ENCODE measurements around the gene DIP2C. TPM values are rescaled to one million over a fixed set of nuclear protein-coding genes. Genes with fewer than 3 reads are reported as not detected.
"Not testable (repeated sequence)": the region's sequence is repeated elsewhere in the genome, so short reads cannot be mapped to it uniquely, and the experiment has no call there.

Gene DIP2C
- total RNA-seq, 8 experiments from 2014 or later = 1.9 to 26.3 (median 19.8) TPM

DNA sequence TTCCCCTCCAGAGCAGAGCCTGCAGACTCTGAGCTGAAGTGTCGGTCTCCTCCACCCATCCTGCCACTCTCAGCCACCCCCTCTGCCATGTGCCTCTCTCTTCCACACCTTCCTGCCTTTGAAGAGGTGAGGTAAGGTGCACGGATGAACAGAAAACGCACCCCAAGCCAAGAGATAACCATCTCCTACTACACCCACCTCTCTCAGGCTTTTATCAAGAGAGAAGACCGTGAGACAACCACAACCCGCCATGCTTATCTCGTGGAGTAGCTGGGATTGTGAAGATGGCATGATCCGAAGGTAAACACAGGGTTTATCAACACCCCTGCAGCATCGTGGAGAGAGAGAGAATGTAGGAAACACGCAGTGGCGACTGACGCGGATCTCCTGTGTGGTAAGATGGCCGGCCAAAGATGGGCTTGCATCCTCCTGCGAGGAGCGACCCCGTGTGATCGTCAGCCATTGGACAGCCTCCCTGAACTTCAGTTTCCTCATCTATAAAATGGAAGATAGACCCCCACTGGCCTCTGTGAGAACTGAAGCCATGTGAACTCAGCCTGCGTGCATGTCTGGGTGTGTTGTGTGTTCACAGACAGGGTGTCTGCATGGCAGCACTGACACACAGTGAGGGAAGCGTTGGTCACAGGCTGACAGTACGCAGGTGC is 219.0 kb downstream of the DIP2C start:
- in situ Hi-C loops (cut with MboI; ENCODE audit: low pct_unique_long_range_greater_than_20kb in 2 of 9, low sequenced_read_pairs in 9 of 9, unreplicated experiment in 9 of 9) = no loop called here
- Histone ChIP-seq H3K4me3 (no peak overlapping the region), H3K4me1 (replicated peaks in 1 of 2) (no peaks in the 10 kb centered on the region), H3K27ac (no peak overlapping the region)
- no peak for ATAC-seq (replicated peaks in 6 of 8)
- 40 to 100% (median 96%) methylated on average over 1 to 12 of the region's 20 CpGs; no CpG with 5 or more reads in 2 of the 10 experiments for WGBS, 10 experiments

DNA sequence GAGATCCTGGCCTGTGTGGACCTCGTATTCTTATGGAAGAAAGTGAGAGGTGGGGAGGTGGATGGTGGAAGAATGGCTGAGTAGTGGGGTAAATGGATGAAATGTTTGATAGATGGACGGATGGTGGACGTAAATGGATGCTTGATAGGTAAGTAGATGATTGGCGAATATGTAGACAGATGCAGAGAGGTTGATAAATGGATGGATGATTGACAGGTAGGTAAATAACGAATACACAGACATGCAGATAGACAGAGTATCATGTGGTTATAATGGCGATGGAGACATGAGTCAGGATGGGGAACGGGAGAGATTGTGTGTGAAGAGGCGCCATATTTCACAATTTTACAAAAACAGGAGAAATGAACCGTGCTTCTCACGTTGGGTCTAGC is 219.5 kb downstream of the DIP2C start:
- Histone ChIP-seq H3K4me3 (no peak overlapping the region), H3K27ac (no peak overlapping the region), H3K4me1 (replicated peaks in 1 of 2) (no peaks in the 10 kb centered on the region)
- 92 to 100% (median 95%) methylated on average over 2 to 9 of the region's 10 CpGs; no CpG with 5 or more reads in 1 of the 10 experiments for WGBS, 10 experiments
- no peak for ATAC-seq (replicated peaks in 6 of 8)
- in situ Hi-C loops (cut with MboI; ENCODE audit: low pct_unique_long_range_greater_than_20kb in 2 of 9, low sequenced_read_pairs in 9 of 9, unreplicated experiment in 9 of 9) = no loop called here

DNA sequence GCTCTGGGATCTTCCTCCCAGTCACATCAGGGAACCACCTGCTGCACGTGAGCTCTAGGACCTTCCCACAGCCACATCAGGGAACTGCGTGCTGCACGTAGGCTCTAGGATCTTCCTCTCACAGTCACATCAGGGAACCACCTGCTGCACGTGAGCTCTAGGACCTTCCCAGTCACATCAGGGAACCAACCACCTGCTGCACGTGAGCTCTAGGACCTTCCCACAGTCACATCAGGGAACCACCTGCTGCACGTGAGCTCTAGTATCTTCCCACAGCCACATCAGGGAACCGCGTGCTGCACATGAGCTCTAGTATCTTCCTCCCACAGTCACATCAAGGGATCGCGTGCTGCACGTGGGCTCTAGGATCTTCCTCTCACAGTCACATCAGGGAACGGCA is 229.7 kb downstream of the DIP2C start:
- in situ Hi-C loops (cut with MboI; ENCODE audit: low pct_unique_long_range_greater_than_20kb in 2 of 9, low sequenced_read_pairs in 9 of 9, unreplicated experiment in 9 of 9) = no loop called here
- peaks cover 0 to 2% of the 10 kb centered on the region in 2 donors for H3K4me1 ChIP-seq (replicated peaks in 1 of 2)
- H3K4me3 ChIP-seq = no peak overlapping the region
- no peak overlapping the region for H3K27ac ChIP-seq
- 91 to 100% (median 95%) methylated on average over 1 to 6 of the region's 12 CpGs; no CpG with 5 or more reads in 5 of the 10 experiments for WGBS, 10 experiments
- no peak for ATAC-seq (replicated peaks in 6 of 8)

DNA sequence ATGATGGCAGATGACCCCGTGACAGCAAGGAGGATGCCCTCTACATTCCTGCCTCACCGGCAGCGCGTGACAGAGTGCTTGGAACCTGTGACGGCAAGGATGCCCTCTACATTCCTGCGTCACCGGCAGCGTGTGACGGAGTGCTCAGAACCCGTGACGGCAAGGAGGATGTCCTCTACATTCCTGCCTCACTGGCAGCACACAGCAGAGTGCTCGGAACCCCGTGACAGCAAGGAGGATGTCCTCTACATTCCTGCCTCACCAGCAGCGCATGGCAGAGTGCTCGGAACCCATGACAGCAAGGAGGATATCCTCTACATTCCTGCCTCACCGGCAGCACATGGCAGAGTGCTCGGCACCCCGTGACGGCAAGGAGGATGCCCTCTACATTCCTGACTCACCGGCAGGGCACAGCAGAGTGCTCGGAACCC is 231.0 kb downstream of the DIP2C start:
- Histone ChIP-seq H3K4me1 (replicated peaks in 1 of 2) (peaks cover 0 to 10% of the 10 kb centered on the region in 2 donors), H3K27ac (no peak overlapping the region), H3K4me3 (no peak overlapping the region)
- WGBS, 10 experiments = 86 to 100% (median 90%) methylated on average over 1 to 14 of the region's 21 CpGs; no CpG with 5 or more reads in 5 of the 10 experiments
- in situ Hi-C loops (cut with MboI; ENCODE audit: low pct_unique_long_range_greater_than_20kb in 2 of 9, low sequenced_read_pairs in 9 of 9, unreplicated experiment in 9 of 9) = no loop called here
- ATAC-seq (replicated peaks in 6 of 8) = no peak

DNA sequence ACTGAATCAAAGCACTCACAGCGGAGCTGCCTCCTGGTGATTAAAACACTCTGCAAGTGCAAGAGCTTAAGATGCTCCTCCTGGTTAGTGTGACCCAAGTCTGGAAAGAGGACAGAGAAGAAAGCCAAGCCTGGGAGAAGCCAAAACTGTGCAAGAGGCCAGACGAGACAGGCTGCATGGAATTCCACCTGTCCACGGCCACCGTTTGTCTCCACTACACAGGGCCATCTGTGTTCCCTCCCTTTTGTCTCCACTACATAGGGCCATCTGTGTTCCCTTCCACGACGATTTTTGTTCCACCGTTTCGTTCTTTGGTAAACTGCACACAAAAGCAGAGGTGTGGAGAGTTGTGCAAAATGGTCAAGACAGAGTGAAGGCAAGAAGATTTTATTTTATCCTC is 233.0 kb downstream of the DIP2C start:
- Histone ChIP-seq H3K4me3 (no peak overlapping the region), H3K27ac (no peak overlapping the region), H3K4me1 (replicated peaks in 1 of 2) (peaks cover 0 to 22% of the 10 kb centered on the region in 2 donors)
- 59 to 100% (median 70%) methylated on average over 1 to 8 of the region's 8 CpGs; no CpG with 5 or more reads in 3 of the 10 experiments for WGBS, 10 experiments
- in situ Hi-C loops (cut with MboI; ENCODE audit: low pct_unique_long_range_greater_than_20kb in 2 of 9, low sequenced_read_pairs in 9 of 9, unreplicated experiment in 9 of 9) = no loop called here
- ATAC-seq (replicated peaks in 6 of 8) = peak in 1 of 8 experiments; percentile 15

DNA sequence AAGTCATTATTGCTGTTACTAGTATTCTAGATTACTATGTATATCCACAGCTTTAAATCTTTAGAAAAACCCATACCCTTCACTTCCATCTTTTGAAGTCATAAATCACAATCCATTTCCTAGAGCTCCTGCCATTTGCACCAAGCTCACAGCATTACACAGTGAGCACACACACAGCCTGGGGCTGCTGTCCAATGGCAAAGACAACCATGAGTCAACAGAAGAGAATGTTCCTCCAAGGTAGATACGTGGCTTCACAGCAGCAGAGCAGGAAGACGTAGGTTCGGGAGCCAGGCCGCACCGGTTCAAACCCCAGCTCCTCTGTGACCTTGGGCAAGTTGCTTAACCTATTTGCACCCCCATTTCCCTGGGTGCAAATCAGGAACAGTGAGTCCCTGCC is 234.6 kb downstream of the DIP2C start:
- peak in 7 of 8 experiments; percentile 40 to 96 (median 68) for ATAC-seq (replicated peaks in 6 of 8)
- in situ Hi-C loops (cut with MboI; ENCODE audit: low pct_unique_long_range_greater_than_20kb in 2 of 9, low sequenced_read_pairs in 9 of 9, unreplicated experiment in 9 of 9) = no loop called here
- Histone ChIP-seq H3K4me1 (replicated peaks in 1 of 2) (peaks cover 0 to 22% of the 10 kb centered on the region in 2 donors), H3K4me3 (no peak overlapping the region), H3K27ac (no peak overlapping the region)
- WGBS, 10 experiments = 18 to 90% (median 81%) methylated on average over 2 to 5 of the region's 5 CpGs; no CpG with 5 or more reads in 5 of the 10 experiments

DNA sequence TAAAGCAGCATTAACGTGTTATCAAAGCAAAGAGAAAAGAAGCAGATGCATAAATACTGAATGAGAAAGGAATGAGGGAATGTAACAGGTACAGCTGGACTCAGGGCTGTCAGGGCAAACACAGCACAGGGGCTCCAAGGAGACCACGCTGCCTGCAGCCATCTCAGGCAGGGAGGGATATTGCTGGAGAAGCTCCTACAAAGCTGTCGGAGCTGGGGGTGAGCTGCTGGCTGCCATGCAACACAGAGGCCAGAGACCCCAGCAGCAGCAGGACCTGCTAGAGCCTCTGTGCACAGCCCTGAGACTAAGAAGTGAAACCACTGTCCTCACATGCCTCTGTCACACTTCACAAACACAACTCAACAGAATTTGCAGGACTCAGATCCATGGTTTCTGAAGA is 235.8 kb downstream of the DIP2C start:
- Histone ChIP-seq H3K4me1 (replicated peaks in 1 of 2) (peaks cover 0 to 22% of the 10 kb centered on the region in 2 donors), H3K4me3 (no peak overlapping the region), H3K27ac (no peak overlapping the region)
- 44 to 100% (median 73%) methylated on average over 1 to 3 of the region's 3 CpGs for WGBS, 10 experiments
- in situ Hi-C loops (cut with MboI; ENCODE audit: low pct_unique_long_range_greater_than_20kb in 2 of 9, low sequenced_read_pairs in 9 of 9, unreplicated experiment in 9 of 9) = no loop called here
- peak in 4 of 8 experiments; percentile 12 to 71 (median 30) for ATAC-seq (replicated peaks in 6 of 8)

DNA sequence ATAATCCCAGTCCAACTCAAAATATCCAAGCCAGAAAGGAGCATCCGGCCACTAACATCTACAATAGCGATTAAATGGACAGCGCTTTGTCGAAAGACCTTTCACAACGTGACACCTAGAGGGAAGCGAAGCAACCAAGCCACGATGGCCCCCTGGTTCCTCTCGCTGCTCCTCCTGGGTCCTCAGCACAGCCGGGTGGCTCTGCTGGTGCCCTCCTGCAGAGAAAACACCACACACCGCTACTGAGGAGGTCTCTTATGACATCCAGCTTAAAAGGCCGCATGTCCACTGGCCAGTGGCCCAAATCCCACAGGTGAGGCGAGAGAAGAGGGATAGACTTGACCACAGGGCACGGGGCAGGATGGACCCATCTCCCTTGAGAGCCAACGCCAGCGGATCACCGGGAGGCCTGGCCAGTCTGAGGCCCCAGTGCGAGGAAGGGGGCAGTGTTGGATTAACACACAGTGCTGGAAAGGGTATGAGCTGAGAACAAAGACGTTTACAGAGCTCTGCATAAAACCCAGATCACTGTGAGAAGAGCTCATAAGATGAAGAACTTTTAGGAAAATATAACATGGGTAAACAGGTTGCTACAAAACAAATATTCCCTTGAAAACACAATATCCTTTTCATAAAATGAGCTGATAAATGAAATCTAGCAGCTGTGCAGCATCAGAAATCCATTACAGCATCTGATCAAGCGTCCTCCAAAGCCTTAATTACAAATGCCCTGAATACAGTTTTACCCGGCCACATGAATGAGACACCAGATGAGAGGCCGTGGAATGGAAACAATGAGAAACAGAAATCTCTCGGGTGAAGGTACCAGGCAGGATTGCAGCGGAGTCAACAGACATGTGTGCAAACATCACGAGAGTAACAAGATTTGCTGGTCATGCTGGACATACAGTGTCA is 236.7 kb downstream of the DIP2C start:
- H3K27ac ChIP-seq = peak overlapping the region in 1 of 2 donors; percentile 10
- peaks cover 0 to 22% of the 10 kb centered on the region in 2 donors for H3K4me1 ChIP-seq (replicated peaks in 1 of 2)
- in situ Hi-C loops (cut with MboI; ENCODE audit: low pct_unique_long_range_greater_than_20kb in 2 of 9, low sequenced_read_pairs in 9 of 9, unreplicated experiment in 9 of 9) = no loop called here
- no peak overlapping the region for H3K4me3 ChIP-seq
- peak in 4 of 8 experiments; percentile 68 to 75 (median 72) for ATAC-seq (replicated peaks in 6 of 8)
- WGBS, 10 experiments = 35 to 89% (median 66%) methylated on average over 3 to 15 of the region's 24 CpGs

DNA sequence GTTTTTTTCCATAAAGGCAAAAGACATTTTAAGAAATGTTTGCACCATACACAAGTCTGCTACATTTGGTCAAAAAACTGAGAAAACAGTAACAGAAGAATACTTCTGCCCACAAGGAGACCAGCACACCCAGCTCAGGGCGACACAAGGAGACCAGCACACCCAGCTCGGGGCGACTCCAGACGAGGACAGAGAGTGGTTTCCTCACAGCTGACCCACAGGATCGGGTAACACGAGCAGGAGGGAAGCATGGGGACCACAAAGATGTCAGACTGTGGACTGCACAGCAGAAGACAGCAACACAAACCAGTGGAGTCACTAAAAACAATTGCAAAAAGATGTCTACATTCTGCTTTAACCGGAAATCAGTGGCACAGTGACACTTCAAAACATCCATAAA is 237.6 kb downstream of the DIP2C start:
- H3K4me3 ChIP-seq = no peak overlapping the region
- H3K4me1 ChIP-seq (replicated peaks in 1 of 2) = peaks cover 0 to 22% of the 10 kb centered on the region in 2 donors
- no peak for ATAC-seq (replicated peaks in 6 of 8)
- H3K27ac ChIP-seq = no peak overlapping the region
- in situ Hi-C loops (cut with MboI; ENCODE audit: low pct_unique_long_range_greater_than_20kb in 2 of 9, low sequenced_read_pairs in 9 of 9, unreplicated experiment in 9 of 9) = no loop called here
- 66 to 100% (median 92%) methylated on average over 1 to 6 of the region's 7 CpGs; no CpG with 5 or more reads in 3 of the 10 experiments for WGBS, 10 experiments

DNA sequence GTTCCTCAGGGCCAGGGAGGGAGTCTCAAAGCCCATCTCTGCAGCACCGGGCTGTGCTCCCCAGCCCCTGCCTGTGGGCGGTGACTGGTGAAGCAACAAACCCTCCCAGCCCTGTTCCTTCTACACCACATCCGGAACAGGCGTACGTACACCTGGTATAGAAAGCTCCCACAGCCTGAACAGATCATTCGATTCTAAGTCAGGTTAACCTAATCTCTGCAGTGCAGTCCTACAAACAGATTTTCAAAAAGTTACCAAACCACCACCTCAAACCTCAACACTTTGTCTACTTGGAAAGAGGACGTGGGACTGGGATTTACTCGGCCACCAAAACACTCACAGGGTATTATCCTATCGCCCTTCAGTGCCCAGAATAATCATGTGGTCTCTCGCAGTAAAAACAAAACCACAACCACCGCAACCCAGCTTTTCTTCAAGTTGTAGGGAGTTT is 238.4 kb downstream of the DIP2C start:
- WGBS, 10 experiments = 68 to 100% (median 87%) methylated on average over 1 to 7 of the region's 11 CpGs; no CpG with 5 or more reads in 2 of the 10 experiments
- Histone ChIP-seq H3K27ac (no peak overlapping the region), H3K4me1 (replicated peaks in 1 of 2) (peaks cover 0 to 22% of the 10 kb centered on the region in 2 donors), H3K4me3 (no peak overlapping the region)
- ATAC-seq (replicated peaks in 6 of 8) = no peak
- in situ Hi-C loops (cut with MboI; ENCODE audit: low pct_unique_long_range_greater_than_20kb in 2 of 9, low sequenced_read_pairs in 9 of 9, unreplicated experiment in 9 of 9) = no loop called here

DNA sequence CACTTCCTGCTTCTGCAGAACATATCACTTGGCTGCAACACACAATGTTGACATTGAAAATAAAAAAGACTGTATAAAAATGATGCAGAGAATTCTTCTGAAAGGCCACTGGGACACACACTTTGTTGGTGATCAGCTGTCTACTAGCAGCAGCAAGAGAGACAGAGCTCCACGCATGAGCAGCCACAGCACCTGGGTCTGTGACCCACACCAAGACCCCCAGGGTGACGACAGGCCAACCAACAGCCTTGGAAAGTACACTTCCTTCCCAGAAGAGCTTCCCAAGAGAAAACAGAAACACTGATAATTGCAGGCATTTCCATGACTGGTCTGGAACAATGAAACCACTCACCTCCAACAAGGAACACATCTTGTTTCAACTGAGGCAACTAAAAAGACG is 239.0 kb downstream of the DIP2C start:
- Histone ChIP-seq H3K4me3 (no peak overlapping the region), H3K4me1 (replicated peaks in 1 of 2) (peaks cover 0 to 22% of the 10 kb centered on the region in 2 donors), H3K27ac (no peak overlapping the region)
- WGBS, 10 experiments = 40 to 100% (median 81%) methylated on average over 1 to 3 of the region's 3 CpGs; no CpG with 5 or more reads in 4 of the 10 experiments
- ATAC-seq (replicated peaks in 6 of 8) = no peak
- in situ Hi-C loops (cut with MboI; ENCODE audit: low pct_unique_long_range_greater_than_20kb in 2 of 9, low sequenced_read_pairs in 9 of 9, unreplicated experiment in 9 of 9) = no loop called here

DNA sequence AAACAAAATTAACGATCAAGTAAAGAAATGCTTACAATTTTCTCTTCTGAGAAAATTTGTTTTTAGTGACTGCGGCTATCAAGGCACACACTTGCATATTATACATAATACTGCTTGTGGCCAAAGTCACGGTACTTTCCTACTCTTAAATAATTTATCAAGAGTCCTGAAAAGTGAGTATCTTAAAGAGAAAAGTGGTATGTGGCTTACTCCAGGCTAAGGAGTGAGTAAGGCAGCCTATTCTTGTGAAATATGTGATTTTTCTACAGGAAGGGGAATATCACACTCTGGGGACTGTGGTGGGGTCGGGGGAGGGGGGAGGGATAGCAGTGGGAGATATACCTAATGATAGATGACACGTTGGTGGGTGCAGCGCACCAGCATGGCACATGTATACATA is 240.1 kb downstream of the DIP2C start:
- H3K4me3 ChIP-seq; H3K27ac ChIP-seq; ATAC-seq (replicated peaks in 6 of 8); in situ Hi-C loops (cut with MboI; ENCODE audit: low pct_unique_long_range_greater_than_20kb in 2 of 9, low sequenced_read_pairs in 9 of 9, unreplicated experiment in 9 of 9): not testable (repeated sequence)
- peaks cover 0 to 20% of the 10 kb centered on the region in 2 donors for H3K4me1 ChIP-seq (replicated peaks in 1 of 2)
- WGBS, 10 experiments = 40 to 100% (median 83%) methylated on average over 1 to 3 of the region's 6 CpGs; no CpG with 5 or more reads in 3 of the 10 experiments

DNA sequence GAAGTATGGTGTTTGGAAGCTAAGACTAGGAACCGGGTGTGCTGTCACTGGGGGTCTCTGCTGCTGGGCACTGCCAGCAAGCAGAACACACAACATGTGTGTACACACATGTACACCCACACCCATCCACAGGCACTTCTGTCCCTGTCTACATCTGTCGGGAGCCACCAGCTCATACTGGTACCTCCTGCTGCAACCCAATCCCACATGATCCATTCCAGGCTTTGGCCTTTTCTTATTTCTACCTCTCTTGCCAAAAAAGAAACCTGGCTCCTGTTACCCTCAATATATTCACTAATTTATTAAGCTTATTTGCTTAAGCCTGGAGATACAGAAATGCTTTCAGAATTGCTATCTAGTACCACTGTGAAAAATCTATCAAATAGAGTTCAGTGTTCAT is 246.0 kb downstream of the DIP2C start:
- Histone ChIP-seq H3K27ac (no peak overlapping the region), H3K4me1 (replicated peaks in 1 of 2) (peaks cover 0 to 2% of the 10 kb centered on the region in 2 donors), H3K4me3 (no peak overlapping the region)
- peak in 1 of 8 experiments; percentile 27 for ATAC-seq (replicated peaks in 6 of 8)
- in situ Hi-C loops (cut with MboI; ENCODE audit: low pct_unique_long_range_greater_than_20kb in 2 of 9, low sequenced_read_pairs in 9 of 9, unreplicated experiment in 9 of 9) = no loop called here
- 25 to 100% (median 72%) methylated on average over 1 to 2 of the region's 2 CpGs; no CpG with 5 or more reads in 4 of the 10 experiments for WGBS, 10 experiments

Data from motor neuron (in vitro differentiated cells).